ENCODE measurements around the gene NECTIN1. TPM values are rescaled to one million over a fixed set of nuclear protein-coding genes. Genes with fewer than 3 reads are reported as not detected.

The NECTIN1 gene
- polyA plus RNA-seq, 4 donors, result 36.4 to 47.0 (median 37.5) TPM

DNA sequence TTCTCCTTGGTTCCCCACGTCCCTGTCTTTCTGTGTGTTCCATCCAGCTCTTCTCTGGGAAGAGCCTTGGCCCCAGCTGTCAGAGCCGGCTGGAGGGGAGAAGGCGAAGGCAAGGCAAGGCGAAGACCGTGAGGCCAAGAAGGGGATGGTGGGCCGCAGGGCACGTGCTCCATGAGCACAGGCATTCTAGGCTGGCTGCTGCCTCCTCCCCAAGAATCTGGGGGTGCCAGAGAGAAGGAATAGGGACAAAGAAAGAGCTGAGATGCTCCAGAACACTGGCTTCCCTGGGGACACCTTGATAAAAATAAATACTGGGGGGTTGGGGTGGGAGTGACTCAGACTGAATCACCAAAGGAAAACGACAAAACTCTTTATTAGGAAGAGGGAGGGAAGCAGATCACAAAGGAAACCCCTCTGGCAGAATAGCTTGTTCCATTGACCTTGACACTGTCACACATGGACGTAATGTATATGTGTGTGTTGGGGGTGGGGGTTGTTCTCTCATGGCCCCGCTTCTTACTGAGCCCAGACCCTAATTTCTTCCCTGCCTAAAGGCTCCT is 52.5 kb downstream of the NECTIN1 start:
- no peak for DNase-seq (ENCODE audit: low read depth in 4 of 4, low spot score in 2 of 4)

DNA sequence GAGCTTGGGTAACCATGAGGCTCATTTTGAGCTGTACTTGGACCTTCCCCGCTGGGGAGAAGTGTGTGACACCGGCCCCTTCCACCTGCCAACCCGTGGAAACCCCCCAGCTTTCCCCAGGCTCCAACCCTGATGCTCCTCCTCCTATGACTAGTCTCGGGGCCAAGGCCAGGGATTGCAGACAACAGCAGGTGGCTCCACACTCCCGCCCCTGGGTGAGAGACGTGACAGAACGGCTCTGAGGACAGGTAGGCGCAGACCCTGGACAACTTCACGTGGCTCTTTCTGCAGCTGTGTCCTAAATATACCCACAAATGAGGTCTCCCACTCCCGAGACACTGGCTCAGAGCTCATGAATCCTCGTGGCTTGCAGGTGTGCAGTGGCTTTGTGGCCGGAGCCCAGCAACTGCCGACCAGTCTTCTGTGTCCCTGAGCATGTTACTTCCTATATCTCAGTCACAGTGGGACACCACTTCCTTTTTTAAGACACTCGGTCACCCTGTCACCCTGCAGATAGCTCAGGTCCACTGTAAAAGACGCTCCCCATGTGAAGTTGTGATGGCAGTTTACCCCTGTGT is 55.2 kb downstream of the NECTIN1 start:
- no peak for DNase-seq (ENCODE audit: low read depth in 4 of 4, low spot score in 2 of 4)

DNA sequence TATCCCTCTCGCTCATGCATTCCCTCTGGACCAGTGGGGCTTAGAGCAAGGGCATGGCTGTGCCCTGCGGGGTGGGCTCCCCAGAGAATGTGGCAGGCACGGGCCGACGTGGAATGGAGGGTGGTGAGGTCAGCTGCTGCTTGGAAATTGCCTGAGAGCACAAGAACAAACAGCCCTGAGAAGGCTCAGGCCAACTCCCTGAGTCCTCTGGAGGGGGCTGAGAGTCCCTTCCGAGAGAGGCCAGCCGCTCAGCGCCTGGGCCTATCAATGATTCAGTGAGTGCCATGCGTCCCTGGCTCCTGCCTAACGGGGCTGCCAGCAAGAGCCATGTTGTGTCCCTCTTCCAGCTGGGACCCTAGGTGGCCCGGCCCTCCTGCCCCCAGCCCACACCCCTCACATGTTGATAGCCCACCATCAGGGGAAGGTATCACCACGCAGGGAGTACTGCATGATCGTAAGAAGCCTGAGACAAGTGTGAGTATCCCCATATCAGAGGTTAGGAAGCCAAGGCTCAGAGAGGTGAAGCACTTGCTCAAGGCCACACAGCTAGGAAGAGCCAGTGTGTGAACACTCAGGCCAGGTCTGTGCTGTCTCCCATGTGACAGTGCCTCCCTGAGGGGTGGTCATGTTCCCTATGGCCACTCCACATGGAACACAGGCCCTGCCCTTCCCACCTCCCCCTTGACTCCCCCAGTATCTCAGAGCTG is 55.8 kb downstream of the NECTIN1 start:
- DNase-seq (ENCODE audit: low read depth in 4 of 4, low spot score in 2 of 4), result no peak

DNA sequence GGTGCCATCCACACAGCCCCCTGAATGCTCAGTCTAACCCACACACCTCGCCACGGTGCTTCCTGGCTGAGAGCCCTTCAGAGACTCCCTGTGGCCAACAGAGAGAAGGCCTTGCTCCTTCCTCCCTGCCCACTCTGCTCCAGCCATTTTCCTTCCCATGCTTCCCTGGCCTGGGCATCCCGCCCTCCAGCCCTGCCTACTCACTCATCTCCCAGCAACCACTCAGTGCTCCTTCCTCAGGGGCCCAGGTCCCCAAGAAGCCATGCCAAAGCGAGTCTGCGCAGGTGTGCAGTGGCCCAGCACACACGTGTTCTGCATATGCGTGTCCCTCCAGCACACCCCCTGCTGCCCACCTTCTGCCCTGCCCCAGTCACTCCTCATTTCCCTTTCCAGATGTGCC is 56.4 kb downstream of the NECTIN1 start:
- no peak for DNase-seq (ENCODE audit: low read depth in 4 of 4, low spot score in 2 of 4)

DNA sequence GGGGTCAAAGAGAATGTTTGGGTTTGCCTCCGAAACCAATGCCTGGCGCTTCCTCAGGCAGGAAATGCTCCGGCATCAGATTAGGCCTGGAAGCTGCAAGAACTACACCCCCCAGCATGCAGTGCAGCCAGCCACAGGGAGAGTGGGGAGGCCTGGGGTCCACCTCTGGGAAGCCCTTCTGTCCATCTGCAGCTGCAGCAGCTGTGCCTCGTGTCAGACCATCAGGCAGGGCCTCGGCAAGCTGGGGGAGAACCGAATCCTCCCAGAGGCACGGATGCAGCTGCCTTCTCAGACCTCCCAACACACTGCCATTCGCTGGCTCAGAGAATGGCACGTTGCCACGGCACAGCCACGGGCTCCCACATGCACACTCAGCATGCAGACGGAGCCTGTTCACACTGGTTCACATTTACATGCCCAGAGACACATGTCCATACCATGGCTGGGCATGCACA is 57.4 kb downstream of the NECTIN1 start:
- DNase-seq (ENCODE audit: low read depth in 4 of 4, low spot score in 2 of 4), result no peak

DNA sequence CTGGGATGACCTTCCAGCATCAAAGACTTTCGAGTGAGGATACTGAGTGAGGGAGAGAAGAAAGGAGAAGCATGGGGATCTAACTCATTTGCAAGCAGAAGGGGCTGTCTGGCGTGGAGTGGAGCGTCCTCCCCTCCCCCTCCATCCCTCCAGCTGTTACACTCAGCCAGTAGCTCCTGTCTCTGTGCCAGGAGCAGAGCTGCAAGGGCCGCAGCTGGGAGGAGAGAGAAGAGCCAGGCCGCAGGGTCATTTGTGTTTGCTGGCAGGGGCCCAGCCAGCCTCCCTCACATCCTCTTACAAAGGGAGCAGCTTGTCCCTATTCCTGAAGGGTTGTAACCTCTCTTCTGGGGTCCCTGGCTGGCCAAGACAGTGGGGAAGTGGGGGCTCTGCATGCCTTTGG is 57.9 kb downstream of the NECTIN1 start:
- DNase-seq (ENCODE audit: low read depth in 4 of 4, low spot score in 2 of 4), result peak in 2 of 4 donors; percentile 70 to 76

DNA sequence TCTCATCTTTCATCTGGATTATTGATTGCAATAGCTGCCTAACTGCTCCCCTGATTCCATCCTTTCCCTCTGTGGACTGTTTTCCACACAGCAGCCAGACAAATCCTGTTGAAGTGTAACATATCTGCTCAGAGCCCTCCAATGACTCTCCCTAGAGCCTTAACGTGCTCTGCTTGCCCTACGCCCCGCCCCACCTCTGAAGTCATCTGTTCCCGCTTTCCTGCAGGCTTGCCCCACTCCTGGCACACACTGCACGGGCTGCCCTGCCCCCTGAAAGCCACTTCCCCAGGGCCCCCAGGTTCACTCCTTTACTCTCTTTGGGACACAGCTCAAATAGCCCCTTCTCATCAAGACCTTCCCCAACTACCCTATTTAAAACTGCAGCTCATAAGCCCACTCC is 59.5 kb downstream of the NECTIN1 start:
- no peak for DNase-seq (ENCODE audit: low read depth in 4 of 4, low spot score in 2 of 4)

DNA sequence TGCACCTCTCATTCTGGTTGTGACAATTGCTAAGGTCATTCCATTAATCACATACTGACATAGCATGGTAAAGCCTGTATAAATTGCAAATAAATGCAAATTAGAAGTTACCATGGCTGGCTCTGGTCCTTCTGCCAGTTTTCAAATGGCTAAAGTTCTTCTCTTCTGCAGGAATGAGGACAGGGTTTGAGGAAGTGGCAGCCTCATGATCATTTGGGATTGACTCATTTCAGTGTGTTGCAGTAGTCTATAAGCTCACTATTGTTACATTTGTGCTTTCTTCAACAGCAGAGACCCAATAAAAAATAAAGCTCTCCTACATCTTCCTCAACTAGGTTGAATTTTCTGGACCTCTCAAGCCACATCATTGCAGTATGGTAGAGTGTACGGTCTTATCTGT is 60.3 kb downstream of the NECTIN1 start:
- no peak for DNase-seq (ENCODE audit: low read depth in 4 of 4, low spot score in 2 of 4)

DNA sequence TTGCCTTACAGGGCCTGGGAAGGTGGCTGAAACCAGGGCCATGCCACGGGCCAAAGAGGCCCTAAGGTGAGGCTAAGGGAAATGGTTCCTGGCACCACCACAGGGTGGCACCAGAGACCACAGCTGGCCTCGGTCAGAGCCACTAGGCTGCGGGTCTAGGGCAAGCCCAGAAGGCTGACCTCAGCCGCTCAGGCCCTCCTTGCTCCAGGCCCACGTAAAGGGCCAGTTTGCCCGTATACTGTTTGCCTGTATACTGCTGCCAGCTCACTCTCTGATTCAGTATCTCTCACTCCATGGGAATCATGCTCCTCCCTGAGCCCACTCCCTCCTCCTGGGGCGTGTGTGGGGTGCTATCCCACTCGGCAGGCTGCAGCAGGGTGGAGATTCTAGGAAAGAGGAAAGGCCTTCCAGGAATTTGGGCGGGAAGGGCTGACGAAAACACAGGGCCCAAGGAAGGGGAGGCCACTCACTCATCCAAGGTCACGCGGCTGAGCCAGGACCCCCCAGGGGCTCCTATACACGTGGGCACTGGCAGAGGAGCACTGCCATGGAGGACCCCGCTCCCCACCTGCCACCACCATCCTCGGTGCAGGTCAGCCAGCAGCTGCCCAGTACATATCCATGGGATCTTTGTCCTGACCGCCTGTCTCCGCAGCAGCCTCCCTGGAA is 62.4 kb downstream of the NECTIN1 start:
- no peak for DNase-seq (ENCODE audit: low read depth in 4 of 4, low spot score in 2 of 4)

DNA sequence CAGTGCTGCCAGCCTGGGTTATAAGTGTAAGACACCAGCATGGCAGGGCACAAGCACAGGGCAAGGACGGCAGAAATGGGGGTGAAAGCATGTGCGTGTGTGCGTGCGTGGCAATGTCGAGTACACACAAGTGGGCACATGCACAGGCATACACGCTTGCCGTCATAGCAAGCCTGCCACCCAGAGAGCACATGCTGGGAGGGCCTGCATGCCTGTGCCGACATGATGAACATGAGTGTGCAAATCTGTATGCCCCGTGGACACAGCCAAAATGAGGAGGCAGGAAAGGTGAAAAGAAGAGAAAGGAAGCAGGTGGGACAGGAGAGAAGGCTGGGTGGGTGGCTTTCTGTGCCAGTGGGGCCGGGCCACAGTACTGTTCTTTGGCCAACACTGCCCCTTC is 62.9 kb downstream of the NECTIN1 start:
- no peak for DNase-seq (ENCODE audit: low read depth in 4 of 4, low spot score in 2 of 4)

DNA sequence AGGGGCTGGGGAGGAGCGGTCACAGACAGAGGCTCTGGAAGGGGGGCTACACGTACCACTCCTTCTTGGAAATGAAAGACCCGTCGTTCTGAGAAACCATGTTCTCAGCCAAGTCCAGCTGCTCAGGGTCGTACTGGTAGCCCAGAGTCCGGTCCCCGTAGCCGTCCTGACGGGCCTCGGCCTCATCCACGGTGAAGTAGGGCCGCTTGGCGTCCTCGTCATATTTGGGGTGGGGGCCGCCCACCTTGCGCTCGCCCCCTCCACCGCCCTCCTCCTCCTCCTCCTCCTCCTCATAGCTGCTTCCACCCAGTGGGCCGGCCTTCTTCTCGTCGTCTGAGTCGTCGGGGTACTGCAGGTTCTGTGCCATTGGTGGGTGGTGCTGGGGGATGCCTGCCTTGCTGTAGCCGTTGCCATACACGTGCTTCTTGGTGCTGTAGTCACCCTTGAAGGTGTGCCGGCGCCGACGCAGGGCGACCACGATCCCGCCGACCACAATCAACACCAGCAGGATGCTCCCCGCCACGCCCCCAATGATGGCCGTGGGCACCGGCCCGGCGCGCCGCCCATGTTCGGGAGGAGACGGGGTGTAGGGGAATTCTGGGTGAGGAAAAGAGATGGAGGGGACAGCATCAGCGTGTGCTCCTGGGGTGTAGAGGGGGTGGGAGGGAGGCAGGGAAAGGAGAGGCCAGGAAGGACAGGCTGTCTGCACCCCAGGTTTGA is 64.1 kb downstream of the NECTIN1 start:
- DNase-seq (ENCODE audit: low read depth in 4 of 4, low spot score in 2 of 4), result no peak

DNA sequence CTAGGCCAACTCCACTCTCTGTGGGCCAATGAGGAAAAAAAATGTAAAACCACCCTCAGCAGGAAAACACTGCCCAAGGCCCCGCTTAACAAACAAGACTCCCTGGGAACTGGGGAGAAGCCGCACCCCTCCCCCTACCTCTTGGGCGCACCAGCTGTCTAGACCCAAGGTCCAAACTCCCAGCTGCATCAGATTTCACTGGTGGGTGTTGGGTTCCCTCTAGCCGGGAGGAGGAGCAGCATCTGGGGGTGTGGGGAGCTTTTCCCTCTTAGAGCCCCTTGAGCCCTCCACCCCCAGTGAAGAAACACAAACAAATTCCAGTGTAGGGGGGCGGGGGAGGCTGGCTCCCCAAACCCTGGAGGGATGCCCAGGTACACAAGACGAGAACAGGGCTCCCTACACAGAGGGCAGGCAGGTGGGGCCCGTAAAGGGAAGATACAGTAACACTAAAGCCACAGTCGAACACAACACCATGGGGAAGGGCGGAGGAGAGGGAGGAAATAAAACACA is 64.9 kb downstream of the NECTIN1 start:
- no peak for DNase-seq (ENCODE audit: low read depth in 4 of 4, low spot score in 2 of 4)

DNA sequence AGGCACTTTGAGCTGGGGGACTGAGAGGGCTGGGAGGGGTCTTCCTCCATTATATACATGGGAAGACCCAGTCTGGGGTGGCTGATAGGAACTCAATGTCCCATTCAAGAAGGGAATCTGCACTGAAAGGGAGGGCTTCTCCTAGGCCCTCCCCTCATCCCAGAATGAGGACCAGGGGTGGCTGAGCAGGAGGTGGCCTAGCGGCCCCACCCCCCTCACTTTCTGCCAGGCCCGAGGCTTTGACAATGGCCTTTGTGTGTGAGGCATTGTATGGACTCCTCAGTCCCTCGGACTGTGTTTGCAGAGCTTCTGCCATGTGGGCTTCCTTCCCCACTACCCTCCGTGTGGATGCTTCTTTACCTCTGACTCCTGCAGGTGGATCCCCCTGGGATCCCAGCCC is 65.7 kb downstream of the NECTIN1 start:
- DNase-seq (ENCODE audit: low read depth in 4 of 4, low spot score in 2 of 4), result no peak

DNA sequence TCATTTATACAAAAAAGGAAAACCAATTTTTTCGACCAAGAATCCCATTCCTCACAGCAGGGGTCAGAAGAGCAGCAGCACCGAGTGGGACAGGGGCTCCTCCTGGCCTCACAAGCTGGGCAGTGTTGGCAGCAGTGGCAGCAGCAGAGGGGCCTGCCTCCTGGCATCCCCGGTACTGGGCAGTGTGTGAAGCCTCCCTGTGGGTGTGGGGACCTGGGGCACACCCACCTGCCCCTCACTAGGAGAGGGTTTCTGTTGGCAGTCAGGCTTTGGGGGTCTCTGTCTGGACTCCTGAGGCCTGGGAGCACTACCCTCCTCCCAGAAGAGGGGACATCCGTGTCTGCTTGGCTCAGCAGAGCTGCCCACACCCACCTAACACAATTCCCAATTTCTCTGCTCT is 67.8 kb downstream of the NECTIN1 start:
- DNase-seq (ENCODE audit: low read depth in 4 of 4, low spot score in 2 of 4), result no peak

DNA sequence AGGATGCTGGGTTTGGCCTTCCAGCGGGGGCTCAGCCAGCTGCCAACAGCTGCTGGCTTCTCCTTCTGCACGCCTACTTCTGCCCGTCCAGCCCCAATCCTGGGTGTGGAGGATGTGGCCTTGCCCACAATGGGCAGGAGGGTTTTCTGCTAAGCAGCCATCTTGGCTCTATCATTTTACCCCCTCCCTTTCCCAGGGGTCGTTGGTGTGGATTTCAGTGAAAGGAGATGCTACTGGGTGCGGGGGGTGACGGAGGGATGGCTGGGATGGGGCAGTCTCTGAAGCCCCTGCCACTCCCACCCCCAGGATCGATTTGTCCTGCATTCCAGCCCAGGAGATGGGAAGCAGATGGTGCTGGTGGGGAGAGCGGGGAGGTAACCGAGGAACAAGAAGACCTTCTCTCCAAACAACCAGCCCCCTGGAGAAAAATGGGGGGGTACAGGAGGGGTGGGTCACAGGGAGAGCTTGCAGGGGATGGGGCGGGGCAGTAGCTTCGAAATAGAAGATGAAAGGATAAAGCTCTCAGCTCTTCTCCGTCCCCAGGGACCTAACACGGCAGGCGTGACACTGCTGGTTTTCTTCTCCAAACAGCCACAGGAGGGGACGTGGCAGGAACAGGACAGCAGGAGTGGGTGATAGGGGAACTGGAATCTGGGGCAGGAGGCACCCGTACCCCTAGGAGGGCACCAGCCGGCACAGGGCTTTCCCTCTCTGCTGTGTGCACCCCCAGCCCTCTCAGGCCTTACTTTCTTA is 68.9 kb downstream of the NECTIN1 start:
- DNase-seq (ENCODE audit: low read depth in 4 of 4, low spot score in 2 of 4), result no peak

DNA sequence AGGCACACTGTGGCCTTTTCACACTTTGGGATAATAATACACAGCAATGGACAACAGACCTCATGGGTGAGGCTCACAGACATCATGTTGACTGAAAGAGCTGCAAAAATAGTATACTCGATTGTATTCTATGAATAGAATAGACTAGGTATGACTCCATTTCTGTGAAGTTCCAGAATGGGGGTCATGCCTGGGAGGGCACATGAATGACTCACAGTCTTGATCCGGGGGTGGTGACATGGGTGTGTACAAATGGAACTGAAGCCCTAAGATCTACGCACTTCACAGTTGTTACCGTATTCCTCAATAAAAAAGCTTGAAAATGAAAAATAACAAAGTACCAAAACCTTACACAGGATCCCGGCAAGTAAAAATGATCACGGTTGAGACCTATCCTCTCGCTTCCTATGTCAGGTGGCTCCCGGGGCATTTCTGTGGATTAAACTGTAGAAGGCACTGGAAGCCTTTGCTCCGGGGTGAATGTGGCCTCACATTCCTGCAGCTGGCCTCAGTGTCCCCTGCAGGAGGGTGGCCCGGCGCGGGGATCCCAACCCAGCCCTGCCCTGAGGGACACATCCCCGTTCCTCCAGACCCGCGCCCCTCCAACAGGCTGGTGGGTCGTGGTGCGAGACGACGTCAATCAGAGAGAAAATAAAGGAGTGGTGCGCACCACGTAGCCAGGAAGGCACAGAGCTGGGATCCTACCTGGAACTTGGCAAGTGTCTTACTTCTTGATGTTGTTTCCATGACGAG is 75.9 kb downstream of the NECTIN1 start:
- no peak for DNase-seq (ENCODE audit: low read depth in 4 of 4, low spot score in 2 of 4)

DNA sequence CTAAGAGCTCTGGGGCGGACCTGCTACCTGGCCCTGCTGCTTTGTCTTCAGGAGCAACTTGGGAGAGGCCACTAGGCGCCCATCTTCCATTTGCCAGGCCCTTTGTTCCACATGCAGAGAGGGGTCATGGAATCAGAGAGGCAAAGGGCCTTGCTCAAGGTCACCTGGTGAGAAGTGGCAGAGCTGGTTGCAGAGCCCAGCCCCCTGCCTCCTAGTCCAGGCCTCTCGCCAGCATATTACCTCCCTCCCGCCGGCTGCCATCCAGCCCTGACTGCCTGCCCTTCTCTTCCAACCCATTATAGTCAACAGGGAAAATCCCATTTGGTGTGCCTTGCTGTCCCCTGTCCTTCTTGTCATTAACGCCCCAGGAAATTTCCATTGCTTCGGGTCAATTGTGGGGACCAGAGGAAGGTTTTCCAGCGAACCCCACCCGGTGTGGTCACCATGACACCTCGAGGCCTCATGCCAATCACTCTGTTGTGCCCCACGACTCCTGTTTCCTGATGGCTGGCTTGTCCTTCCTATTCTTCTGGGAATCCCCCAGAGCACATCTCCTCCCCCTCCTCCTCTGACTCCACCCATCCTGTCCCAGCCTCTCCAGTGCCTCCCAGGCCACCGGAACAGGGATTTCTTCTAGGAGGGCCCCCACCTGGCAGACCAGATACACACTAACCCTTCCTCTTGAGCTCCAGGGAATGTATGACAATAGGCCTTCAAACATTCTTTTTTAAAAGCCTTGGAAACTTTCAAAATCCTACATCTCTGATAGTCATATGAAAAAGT is 77.0 kb downstream of the NECTIN1 start:
- no peak for DNase-seq (ENCODE audit: low read depth in 4 of 4, low spot score in 2 of 4)

DNA sequence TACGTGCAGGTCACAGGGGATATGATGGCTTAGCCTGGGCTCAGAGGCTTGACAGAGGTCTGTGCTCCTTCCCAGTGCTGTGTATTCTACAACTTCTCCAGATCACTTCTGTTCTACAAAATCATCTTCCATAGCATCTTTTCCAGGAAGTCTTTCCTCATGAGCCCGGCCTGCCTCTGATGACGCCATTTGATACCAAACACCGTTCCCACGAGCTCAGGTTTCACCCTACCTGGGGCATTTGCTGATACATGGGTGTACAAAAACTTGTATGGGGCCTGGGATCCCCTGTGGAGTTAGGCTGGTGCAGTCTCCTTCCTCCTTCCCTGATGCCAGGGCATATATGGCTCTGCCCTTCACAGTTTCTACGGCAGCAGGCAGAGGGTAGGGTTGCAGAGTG is 78.7 kb downstream of the NECTIN1 start:
- DNase-seq (ENCODE audit: low read depth in 4 of 4, low spot score in 2 of 4), result no peak

DNA sequence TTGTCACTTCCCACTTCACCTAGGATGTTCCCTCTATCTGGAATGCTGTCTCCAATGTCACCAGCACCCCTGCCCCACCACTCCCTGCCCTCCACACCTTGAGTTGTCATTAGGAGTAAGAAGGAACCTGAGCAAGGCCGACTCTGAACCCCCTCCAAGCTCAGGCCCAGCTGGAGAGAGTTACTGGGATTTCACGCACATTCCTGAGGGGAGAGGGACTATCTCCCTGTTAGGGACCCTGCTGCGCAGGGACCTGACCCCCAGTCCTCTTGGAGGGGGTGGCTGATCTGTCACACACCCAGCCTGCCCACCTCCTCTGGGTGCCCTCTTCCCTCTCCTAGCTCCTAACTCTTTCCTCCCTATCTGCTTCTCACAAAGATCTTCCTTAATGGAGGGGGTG is 81.7 kb downstream of the NECTIN1 start:
- no peak for DNase-seq (ENCODE audit: low read depth in 4 of 4, low spot score in 2 of 4)
